GM06990 (cell line): ENCODE data around the gene HOXC13.

Experiments used
- DNase-seq: peaks from one replicate; pipeline ENCODE4 v3.0.0-alpha.2; 2011; ENCODE audit not compliant: insufficient read length; ENCODE audit errors: extremely low read depth
- H3K27me3 ChIP-seq: replicated peaks from 2 replicates; pipeline ENCODE4 v1.6.0; 2011; ENCODE audit warnings: low read length; ENCODE audit not compliant: control insufficient read depth, insufficient read depth
- H3K36me3 ChIP-seq: 2 replicates; pipeline ENCODE4 v1.5.1; 2011; ENCODE audit warnings: low read length; ENCODE audit not compliant: control insufficient read depth, insufficient read depth
- H3K4me3 ChIP-seq: replicated peaks from 2 replicates; pipeline ENCODE4 v1.5.1; 2011; ENCODE audit warnings: low read depth, mild to moderate bottlenecking, control low read depth, low read length
- CTCF ChIP-seq: IDR thresholded peaks from 2 replicates; pipeline ENCODE4 v1.5.1; 2011; ENCODE audit warnings: low read length, control low read depth, mild to moderate bottlenecking, inconsistent platforms; ENCODE audit not compliant: insufficient read depth, poor library complexity, severe bottlenecking

The HOXC13 gene

DNA sequence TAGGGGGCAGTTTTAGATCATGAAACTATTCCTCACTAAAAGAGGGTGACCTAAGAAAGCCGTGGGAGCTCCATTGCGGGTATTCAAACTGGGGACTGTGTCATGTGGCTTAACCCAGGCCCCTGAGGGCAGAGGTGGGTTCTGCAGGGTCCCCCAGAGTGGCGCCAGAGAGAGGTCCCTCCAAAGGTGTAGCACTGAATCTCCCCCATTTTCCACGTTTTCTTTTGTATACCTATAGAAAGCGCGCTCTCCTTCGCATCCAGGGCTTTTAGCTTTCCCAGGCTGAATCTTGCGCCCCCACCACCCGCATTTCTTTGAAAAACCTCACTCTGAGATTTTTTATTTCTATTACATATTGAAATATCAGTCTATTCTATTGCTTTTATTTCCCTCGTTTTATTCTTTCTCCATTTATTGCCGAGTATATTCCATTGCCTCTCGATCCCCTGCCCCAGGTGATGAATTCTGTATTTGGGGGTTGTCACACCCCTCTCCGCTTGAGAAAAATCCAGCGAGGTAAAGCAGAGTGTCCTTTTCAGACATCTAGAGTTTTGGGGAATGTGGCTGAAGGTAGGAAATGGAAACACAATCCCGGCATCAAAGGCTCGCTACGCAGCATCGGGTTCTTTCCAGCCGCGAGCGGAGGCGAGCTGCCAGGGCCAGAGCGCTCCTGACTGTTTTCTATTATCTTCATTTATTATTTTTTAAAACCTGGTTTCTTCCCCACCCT is 870 bp upstream of the HOXC13 start:
- Histone ChIP-seq H3K36me3 (no peaks in the 10 kb centered on the region), H3K4me3 (no peak overlapping the region), H3K27me3 (peaks cover 8% of the 10 kb centered on the region)
- DNase-seq = no peak
- no peak for TF ChIP-seq CTCF

- H3K4me3 ChIP-seq = no peak overlapping the region
- no peak for DNase-seq
- TF ChIP-seq CTCF = no peak
- H3K27me3 ChIP-seq = peaks cover 6% of the 10 kb centered on the region
- H3K36me3 ChIP-seq = no peaks in the 10 kb centered on the region
These were observed 794 bp downstream of the HOXC13 start for GRCh38 chr12:53939141-53940108.

GRCh38 chr12:53940443-53941014 is 1.9 kb downstream of the HOXC13 start:
- Histone ChIP-seq H3K4me3 (no peak overlapping the region), H3K27me3 (peaks cover 8% of the 10 kb centered on the region), H3K36me3 (no peaks in the 10 kb centered on the region)
- TF ChIP-seq CTCF = no peak
- DNase-seq = no peak

DNA sequence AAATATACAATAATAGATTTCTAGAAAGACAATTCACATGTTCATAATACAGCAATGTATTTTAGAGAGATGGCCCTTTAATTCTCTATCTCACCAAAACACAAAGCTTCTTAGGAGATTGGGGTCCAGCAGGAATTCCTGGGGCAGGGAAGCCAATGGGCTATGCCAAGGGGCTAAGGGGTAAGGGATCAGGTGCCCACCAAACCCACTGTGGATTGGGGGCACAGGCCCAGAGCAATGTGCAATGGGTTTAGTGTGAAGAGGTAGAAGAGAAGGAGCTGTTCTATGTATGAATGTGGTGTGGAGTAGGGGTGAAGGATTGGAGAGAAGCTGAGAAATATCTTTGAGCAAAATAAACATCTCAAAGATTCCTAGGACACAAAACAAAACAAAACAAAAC is 2.6 kb downstream of the HOXC13 start:
- DNase-seq = no peak
- no peak for TF ChIP-seq CTCF
- Histone ChIP-seq H3K27me3 (peaks cover 6% of the 10 kb centered on the region), H3K4me3 (no peak overlapping the region), H3K36me3 (no peaks in the 10 kb centered on the region)

DNA sequence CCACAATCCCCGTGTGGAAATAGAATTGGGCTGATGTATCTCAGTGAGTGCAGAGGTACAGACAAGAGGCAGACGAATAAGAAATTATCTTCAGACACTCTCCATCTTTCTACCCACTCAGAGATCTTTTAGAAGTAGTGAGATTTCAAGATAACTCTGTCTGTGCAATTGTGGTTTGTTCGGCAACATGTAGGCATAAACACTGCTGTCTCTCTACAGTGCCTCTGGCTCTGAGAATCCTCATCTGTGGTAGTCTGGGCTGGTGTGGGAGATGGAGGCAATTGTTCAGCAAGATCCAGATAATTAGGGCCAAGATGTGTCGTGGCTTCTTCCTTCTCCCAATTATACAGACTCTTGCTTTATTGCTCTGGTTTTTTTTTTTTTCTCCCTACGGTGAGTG is 3.1 kb downstream of the HOXC13 start:
- DNase-seq = no peak

More for the DNA sequence above, 3.1 kb downstream of the HOXC13 start:
- Histone ChIP-seq H3K27me3 (peaks cover 6% of the 10 kb centered on the region), H3K4me3 (no peak overlapping the region), H3K36me3 (no peaks in the 10 kb centered on the region)
- TF ChIP-seq CTCF = no peak
